NOMO-1 (cell line): Measurements from ENCODE around the gene SLC17A9.

Experiments used
- DNase-seq, 2 experiments: peaks; one replicate each; lab custom pipeline; 2025; ENCODE audit not compliant: unreplicated experiment in 2 of 2; lab: John Stamatoyannopoulos, UW

Gene SLC17A9

DNA sequence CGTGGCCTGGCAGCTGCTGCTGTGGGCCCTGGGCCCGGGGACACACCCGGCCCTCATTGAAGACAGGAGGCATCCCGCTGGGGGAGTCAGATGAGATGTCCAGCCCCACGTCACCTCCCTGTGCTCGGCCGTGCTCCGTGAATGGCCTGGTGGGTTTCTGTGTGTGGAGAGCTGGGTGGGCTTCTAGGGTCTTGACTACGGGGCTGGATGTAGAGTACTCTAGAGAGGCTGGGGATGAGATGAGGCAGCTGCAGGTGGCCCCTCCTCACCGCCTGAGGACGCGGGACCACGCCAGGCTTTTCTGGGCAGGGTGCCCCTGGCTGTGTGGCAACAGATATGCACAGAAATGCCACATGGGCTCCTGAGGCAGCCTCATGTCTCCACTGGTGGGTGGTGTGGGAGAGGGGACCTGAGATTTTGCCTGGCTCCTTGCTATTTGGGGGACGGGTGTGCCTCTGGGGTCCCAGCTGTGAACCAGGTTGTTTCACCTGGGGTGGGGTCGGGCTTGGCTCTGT, 62.7 kb downstream of the SLC17A9 start:
- DNase-seq = no peak

DNA sequence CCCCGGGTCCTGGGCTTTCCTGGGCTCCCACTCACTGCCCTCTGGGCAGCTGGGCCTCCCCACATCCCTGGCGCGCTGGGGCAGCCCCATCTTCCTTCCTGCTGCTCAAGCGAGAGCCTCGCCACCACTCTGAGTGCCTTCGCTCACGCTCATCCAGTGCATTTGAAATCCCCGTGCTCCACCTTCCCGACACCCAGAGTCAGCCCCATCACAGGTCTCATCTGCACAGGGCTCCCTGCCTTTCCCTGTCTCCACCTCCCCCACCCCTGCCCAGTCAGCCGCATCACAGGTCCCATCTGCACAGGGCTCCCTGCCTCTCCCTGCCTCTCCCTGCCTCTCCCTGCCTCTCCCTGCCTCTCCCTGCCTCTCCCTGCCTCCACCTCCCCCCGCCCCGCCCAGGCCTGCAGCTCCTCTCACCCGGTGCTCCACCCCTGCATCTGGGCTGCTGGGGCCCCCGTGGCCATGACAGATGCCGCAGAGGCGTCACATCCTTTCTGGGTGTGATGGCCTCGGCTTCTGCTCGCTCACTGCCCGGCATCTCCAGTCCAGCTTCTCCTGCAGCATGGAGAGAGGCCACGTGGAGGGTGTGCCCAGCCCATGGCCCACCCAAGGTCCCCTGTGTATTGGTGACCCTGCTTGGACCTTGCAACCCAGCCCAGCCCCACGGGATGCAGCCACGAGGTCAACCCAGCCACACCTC, 63.3 kb downstream of the SLC17A9 start:
- no peak for DNase-seq

DNA sequence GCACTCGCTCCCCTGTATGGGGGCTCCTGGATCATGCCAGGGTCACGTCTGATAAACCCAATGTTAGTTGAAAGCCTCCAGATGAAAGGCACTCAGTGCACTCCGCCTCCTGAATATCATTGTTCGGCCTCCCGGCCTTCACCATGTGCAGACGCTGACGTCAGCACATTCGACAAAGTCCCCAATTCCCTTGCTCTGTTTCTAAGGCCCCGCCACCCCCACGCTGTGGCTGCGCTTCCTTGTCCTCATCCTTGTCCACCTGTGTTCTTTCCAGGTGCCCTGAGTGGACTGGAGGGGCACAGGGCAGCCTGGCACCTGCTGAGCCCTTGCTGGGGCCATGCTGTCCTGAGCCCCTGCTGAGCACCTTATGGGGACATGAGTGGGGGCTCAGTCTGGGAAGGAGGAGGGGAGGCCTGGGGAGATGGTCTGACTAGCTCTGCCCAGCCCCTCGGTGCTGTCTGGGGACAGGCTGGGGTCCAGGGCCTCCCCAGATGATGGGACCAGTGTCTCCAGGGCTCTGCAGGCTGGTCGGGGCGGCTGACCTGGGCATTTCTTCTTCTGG, 64.1 kb downstream of the SLC17A9 start:
- DNase-seq = no peak

DNA sequence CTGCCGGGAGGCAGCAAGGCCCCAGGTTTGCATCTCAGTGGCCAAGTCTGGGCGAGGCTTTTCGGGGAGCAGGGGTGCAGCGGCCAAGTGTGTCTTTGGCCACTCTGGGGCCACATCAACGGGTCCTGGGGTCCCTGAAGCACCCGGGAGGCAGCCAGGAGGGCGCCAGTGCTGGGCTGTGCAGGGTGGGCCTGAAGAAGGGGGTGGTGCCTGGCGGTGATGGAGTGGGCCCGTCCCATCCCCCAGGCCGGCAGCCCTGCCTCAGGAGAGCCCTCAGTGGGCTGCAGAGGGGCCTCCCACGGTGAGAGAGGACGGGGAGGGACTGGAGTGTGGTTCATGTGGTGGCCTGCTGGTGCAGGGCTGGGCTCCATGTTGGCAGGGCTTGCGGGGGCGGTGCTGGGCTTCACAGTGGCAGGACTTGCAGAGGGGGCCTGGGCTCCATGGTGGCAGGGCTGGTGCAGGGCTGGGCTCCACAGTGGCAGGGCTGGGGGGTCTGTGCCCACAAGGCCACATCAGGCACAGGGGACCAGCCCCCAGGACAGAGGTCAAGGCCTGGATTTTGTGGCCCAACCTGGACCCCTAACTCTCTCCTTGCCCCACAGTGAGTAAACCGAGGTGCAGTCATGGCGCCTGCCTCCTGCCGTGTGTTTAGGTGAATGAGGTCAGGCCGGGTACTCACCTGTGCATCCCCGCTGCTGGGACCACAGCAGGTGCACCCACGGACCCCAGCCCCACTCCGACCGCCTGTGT, 64.7 kb downstream of the SLC17A9 start:
- DNase-seq = no peak

DNA sequence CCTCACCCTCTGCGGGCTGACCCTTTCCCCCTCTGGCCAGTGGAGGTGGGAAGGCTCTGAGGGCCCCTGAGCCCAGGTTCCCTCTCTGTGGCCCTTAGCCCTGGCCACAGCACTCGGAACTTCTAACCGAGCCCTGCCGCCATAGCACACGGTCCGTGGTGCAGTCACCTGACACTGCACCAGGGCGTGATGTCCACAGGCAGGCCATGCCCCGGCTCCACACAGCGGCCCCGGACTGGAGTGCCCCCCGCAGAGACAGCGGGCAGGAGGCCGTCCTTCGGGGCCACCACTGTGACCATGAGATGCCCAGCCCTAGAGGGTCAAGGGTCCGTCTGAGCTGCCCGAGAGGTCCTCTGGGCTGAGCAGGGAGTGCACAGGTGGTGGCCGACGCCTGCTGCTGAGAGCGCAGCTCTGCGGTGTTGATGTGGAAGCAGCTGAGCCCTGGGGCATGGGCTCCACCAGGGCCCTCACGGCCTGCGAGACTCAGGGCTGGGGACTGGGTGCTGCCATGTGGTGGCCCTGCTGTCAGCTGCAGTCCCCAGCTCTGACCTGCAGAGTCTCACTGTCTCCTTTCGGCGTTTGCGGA, 65.4 kb downstream of the SLC17A9 start:
- DNase-seq = no peak
